Measurements from ENCODE around the gene BPIFA1. TPM values are rescaled to one million over a fixed set of nuclear protein-coding genes. Genes with fewer than 3 reads are reported as not detected.

Gene BPIFA1
- total and polyA plus RNA-seq, 9 donors = not detected

GRCh38 chr20:33282991-33283555, 47.3 kb downstream of the BPIFA1 start, which contains the start of gene BPIFB1:
Gene BPIFB1, plus strand, starts transcription at chr20:33283214. Its CDS starts 2,860 bp downstream, at chr20:33286074.
- H3K27ac ChIP-seq (ENCODE audit: low read length) = no peak within 1 kb of the TSS
- H3K9me3 ChIP-seq (replicated peaks; ENCODE audit: control insufficient read depth, low read depth, low read length) = no peaks in the 10 kb centered on the region
- H3K4me1 ChIP-seq (ENCODE audit: control insufficient read depth, insufficient read depth, low read length) = no peaks in the 10 kb centered on the region
- peaks cover 7% of the 10 kb centered on the region for H3K27me3 ChIP-seq (ENCODE audit: control insufficient read depth, insufficient read depth, low read length)
- 87% methylated on average over 7 of the region's 13 CpGs for WGBS (ENCODE audit: insufficient coverage)
- no peak within 1 kb of the TSS for H3K4me3 ChIP-seq (ENCODE audit: low read length)
- no peaks in the 10 kb centered on the region for H3K36me3 ChIP-seq (ENCODE audit: control insufficient read depth, insufficient read depth, low read length)
- DNase-seq = no peak

GRCh38 chr20:33284284-33284683, 48.5 kb downstream of the BPIFA1 start:
- Histone ChIP-seq H3K27me3 (ENCODE audit: control insufficient read depth, insufficient read depth, low read length) (peaks cover 7% of the 10 kb centered on the region), H3K36me3 (ENCODE audit: control insufficient read depth, insufficient read depth, low read length) (no peaks in the 10 kb centered on the region), H3K27ac (ENCODE audit: low read length) (no peak overlapping the region), H3K4me1 (ENCODE audit: control insufficient read depth, insufficient read depth, low read length) (no peaks in the 10 kb centered on the region), H3K4me3 (ENCODE audit: low read length) (no peak overlapping the region), H3K9me3 (replicated peaks; ENCODE audit: control insufficient read depth, low read depth, low read length) (no peaks in the 10 kb centered on the region)
- DNase-seq = no peak
- 65% methylated on average over 3 of the region's 4 CpGs for WGBS (ENCODE audit: insufficient coverage)

GRCh38 chr20:33284937-33285336, 49.1 kb downstream of the BPIFA1 start:
- 52% methylated on average over 2 of the region's 2 CpGs for WGBS (ENCODE audit: insufficient coverage)
- Histone ChIP-seq H3K36me3 (ENCODE audit: control insufficient read depth, insufficient read depth, low read length) (no peaks in the 10 kb centered on the region), H3K4me3 (ENCODE audit: low read length) (no peak overlapping the region), H3K4me1 (ENCODE audit: control insufficient read depth, insufficient read depth, low read length) (no peaks in the 10 kb centered on the region), H3K27ac (ENCODE audit: low read length) (no peak overlapping the region), H3K27me3 (ENCODE audit: control insufficient read depth, insufficient read depth, low read length) (peaks cover 7% of the 10 kb centered on the region), H3K9me3 (replicated peaks; ENCODE audit: control insufficient read depth, low read depth, low read length) (no peaks in the 10 kb centered on the region)
- no peak for DNase-seq

- Histone ChIP-seq H3K9me3 (replicated peaks; ENCODE audit: control insufficient read depth, low read depth, low read length) (no peaks in the 10 kb centered on the region), H3K27me3 (ENCODE audit: control insufficient read depth, insufficient read depth, low read length) (peaks cover 7% of the 10 kb centered on the region), H3K36me3 (ENCODE audit: control insufficient read depth, insufficient read depth, low read length) (no peaks in the 10 kb centered on the region), H3K27ac (ENCODE audit: low read length) (no peak overlapping the region), H3K4me1 (ENCODE audit: control insufficient read depth, insufficient read depth, low read length) (no peaks in the 10 kb centered on the region), H3K4me3 (ENCODE audit: low read length) (no peak overlapping the region)
- 64% methylated on average over 6 of the region's 10 CpGs for WGBS (ENCODE audit: insufficient coverage)
- DNase-seq = no peak
Observed at GRCh38 chr20:33285861-33286495, 50.2 kb downstream of the BPIFA1 start.

GRCh38 chr20:33287884-33288283, 52.1 kb downstream of the BPIFA1 start:
- H3K27me3 ChIP-seq (ENCODE audit: control insufficient read depth, insufficient read depth, low read length) = peaks cover 7% of the 10 kb centered on the region

GRCh38 chr20:33290852-33291251, 55.1 kb downstream of the BPIFA1 start:
- H3K4me1 ChIP-seq (ENCODE audit: control insufficient read depth, insufficient read depth, low read length) = no peaks in the 10 kb centered on the region
- 87% methylated on average over 8 of the region's 13 CpGs for WGBS (ENCODE audit: insufficient coverage)
- no peaks in the 10 kb centered on the region for H3K9me3 ChIP-seq (replicated peaks; ENCODE audit: control insufficient read depth, low read depth, low read length)

More at GRCh38 chr20:33287884-33288283, 52.1 kb downstream of the BPIFA1 start:
- no peaks in the 10 kb centered on the region for H3K4me1 ChIP-seq (ENCODE audit: control insufficient read depth, insufficient read depth, low read length)
- no peaks in the 10 kb centered on the region for H3K36me3 ChIP-seq (ENCODE audit: control insufficient read depth, insufficient read depth, low read length)
- H3K27ac ChIP-seq (ENCODE audit: low read length) = no peak overlapping the region
- H3K4me3 ChIP-seq (ENCODE audit: low read length) = no peak overlapping the region
- H3K9me3 ChIP-seq (replicated peaks; ENCODE audit: control insufficient read depth, low read depth, low read length) = no peaks in the 10 kb centered on the region
- no peak for DNase-seq

GRCh38 chr20:33291416-33291815, 55.6 kb downstream of the BPIFA1 start:
- Histone ChIP-seq H3K27me3 (ENCODE audit: control insufficient read depth, insufficient read depth, low read length) (peaks cover 8% of the 10 kb centered on the region), H3K4me1 (ENCODE audit: control insufficient read depth, insufficient read depth, low read length) (no peaks in the 10 kb centered on the region), H3K9me3 (replicated peaks; ENCODE audit: control insufficient read depth, low read depth, low read length) (no peaks in the 10 kb centered on the region), H3K36me3 (ENCODE audit: control insufficient read depth, insufficient read depth, low read length) (no peaks in the 10 kb centered on the region), H3K4me3 (ENCODE audit: low read length) (no peak overlapping the region), H3K27ac (ENCODE audit: low read length) (no peak overlapping the region)
- 83% methylated on average over 6 of the region's 8 CpGs for WGBS (ENCODE audit: insufficient coverage)
- DNase-seq = no peak

More at GRCh38 chr20:33290852-33291251, 55.1 kb downstream of the BPIFA1 start:
- Histone ChIP-seq H3K36me3 (ENCODE audit: control insufficient read depth, insufficient read depth, low read length) (no peaks in the 10 kb centered on the region), H3K27me3 (ENCODE audit: control insufficient read depth, insufficient read depth, low read length) (peaks cover 5% of the 10 kb centered on the region), H3K27ac (ENCODE audit: low read length) (no peak overlapping the region), H3K4me3 (ENCODE audit: low read length) (no peak overlapping the region)
- DNase-seq = no peak

GRCh38 chr20:33291830-33292355, 56.1 kb downstream of the BPIFA1 start:
- peak; percentile 18 for DNase-seq
- Histone ChIP-seq H3K36me3 (ENCODE audit: control insufficient read depth, insufficient read depth, low read length) (no peaks in the 10 kb centered on the region), H3K4me3 (ENCODE audit: low read length) (no peak overlapping the region), H3K27me3 (ENCODE audit: control insufficient read depth, insufficient read depth, low read length) (peaks cover 8% of the 10 kb centered on the region), H3K4me1 (ENCODE audit: control insufficient read depth, insufficient read depth, low read length) (no peaks in the 10 kb centered on the region), H3K9me3 (replicated peaks; ENCODE audit: control insufficient read depth, low read depth, low read length) (no peaks in the 10 kb centered on the region), H3K27ac (ENCODE audit: low read length) (no peak overlapping the region)
- 23% methylated on average over 3 of the region's 7 CpGs for WGBS (ENCODE audit: insufficient coverage)

Other genes with a start within 250 kb of the BPIFA1 start
- not detected for gene SUN5, start 231.6 kb upstream of the BPIFA1 start, total RNA-seq
- not detected for gene SUN5, start 231.6 kb upstream of the BPIFA1 start, polyA plus RNA-seq (ENCODE audit: insufficient read depth in 1 of 8, insufficient read length in 8 of 8, low replicate concordance in 1 of 8)
- gene BPIFB2, start 228.3 kb upstream of the BPIFA1 start, total RNA-seq = not detected
- gene BPIFB2, start 228.3 kb upstream of the BPIFA1 start, polyA plus RNA-seq (ENCODE audit: insufficient read depth in 1 of 8, insufficient read length in 8 of 8, low replicate concordance in 1 of 8) = under 1 TPM in 1 of 8 donors, not detected in 7; 0.10 TPM
- gene BPIFB6, start 204.3 kb upstream of the BPIFA1 start, total RNA-seq = not detected
- gene BPIFB6, start 204.3 kb upstream of the BPIFA1 start, polyA plus RNA-seq (ENCODE audit: insufficient read depth in 1 of 8, insufficient read length in 8 of 8, low replicate concordance in 1 of 8) = not detected
- gene BPIFB3, start 182.1 kb upstream of the BPIFA1 start, total RNA-seq = not detected
- gene BPIFB3, start 182.1 kb upstream of the BPIFA1 start, polyA plus RNA-seq (ENCODE audit: insufficient read depth in 1 of 8, insufficient read length in 8 of 8, low replicate concordance in 1 of 8) = under 1 TPM in 3 of 8 donors, not detected in 5; 0.07 to 0.09 (median 0.08) TPM
- 0.09 TPM for gene BPIFB4, start 156.4 kb upstream of the BPIFA1 start, total RNA-seq
- under 1 TPM in 5 of 8 donors, not detected in 3; 0.07 to 0.30 (median 0.09) TPM for gene BPIFB4, start 156.4 kb upstream of the BPIFA1 start, polyA plus RNA-seq (ENCODE audit: insufficient read depth in 1 of 8, insufficient read length in 8 of 8, low replicate concordance in 1 of 8)
- not detected for gene BPIFA2, start 67.8 kb upstream of the BPIFA1 start, total RNA-seq
- not detected for gene BPIFA2, start 67.8 kb upstream of the BPIFA1 start, polyA plus RNA-seq (ENCODE audit: insufficient read depth in 1 of 8, insufficient read length in 8 of 8, low replicate concordance in 1 of 8)
- not detected for gene BPIFA3, start 18.6 kb upstream of the BPIFA1 start, total RNA-seq
- not detected for gene BPIFA3, start 18.6 kb upstream of the BPIFA1 start, polyA plus RNA-seq (ENCODE audit: insufficient read depth in 1 of 8, insufficient read length in 8 of 8, low replicate concordance in 1 of 8)
- gene BPIFB1, start 47.2 kb downstream of the BPIFA1 start, total RNA-seq = not detected
- under 1 TPM in 2 of 8 donors, not detected in 6; 0.09 to 0.19 TPM for gene BPIFB1, start 47.2 kb downstream of the BPIFA1 start, polyA plus RNA-seq (ENCODE audit: insufficient read depth in 1 of 8, insufficient read length in 8 of 8, low replicate concordance in 1 of 8)
- gene CDK5RAP1, start 165.5 kb downstream of the BPIFA1 start, total RNA-seq = 20.3 TPM
- 10 to 100 TPM; 18.5 to 28.4 (median 19.7) TPM for gene CDK5RAP1, start 165.5 kb downstream of the BPIFA1 start, polyA plus RNA-seq (ENCODE audit: insufficient read depth in 1 of 8, insufficient read length in 8 of 8, low replicate concordance in 1 of 8)
- gene SNTA1, start 207.8 kb downstream of the BPIFA1 start, total RNA-seq = 33.6 TPM
- 10 to 100 TPM; 20.9 to 42.4 (median 30.5) TPM for gene SNTA1, start 207.8 kb downstream of the BPIFA1 start, polyA plus RNA-seq (ENCODE audit: insufficient read depth in 1 of 8, insufficient read length in 8 of 8, low replicate concordance in 1 of 8)